CMK (cell line): Measurements from ENCODE around the gene NME9.

Experiments used
- DNase-seq: peaks from one replicate; pipeline ENCODE4 v3.0.0-alpha.2; 2010; ENCODE audit warnings: low read depth

The NME9 gene

DNA sequence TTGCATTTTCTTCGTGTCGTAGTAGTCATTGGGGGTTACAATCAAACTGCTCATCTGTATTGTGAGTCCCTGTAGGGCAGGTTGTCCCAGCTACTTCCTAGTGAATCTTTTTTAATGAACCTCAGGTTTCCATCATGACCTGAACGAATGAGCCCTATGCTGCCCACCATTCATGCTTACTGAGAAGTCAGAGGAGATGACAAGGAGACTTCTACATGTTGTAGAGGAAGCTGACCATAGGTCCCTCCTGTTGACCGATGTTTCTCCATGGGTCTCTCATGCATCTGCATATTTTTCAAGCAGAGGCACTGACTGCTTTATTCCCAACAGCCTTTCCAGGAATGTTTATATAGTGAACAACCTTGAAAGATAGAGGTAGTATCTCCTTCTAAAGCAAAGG is 5.0 kb upstream of the NME9 start:
- no peak for DNase-seq

GRCh38 chr3:138332472-138333073 is 2.9 kb upstream of the NME9 start:
- no peak for DNase-seq

GRCh38 chr3:138331143-138331894 is 1.7 kb upstream of the NME9 start:
- no peak for DNase-seq

DNA sequence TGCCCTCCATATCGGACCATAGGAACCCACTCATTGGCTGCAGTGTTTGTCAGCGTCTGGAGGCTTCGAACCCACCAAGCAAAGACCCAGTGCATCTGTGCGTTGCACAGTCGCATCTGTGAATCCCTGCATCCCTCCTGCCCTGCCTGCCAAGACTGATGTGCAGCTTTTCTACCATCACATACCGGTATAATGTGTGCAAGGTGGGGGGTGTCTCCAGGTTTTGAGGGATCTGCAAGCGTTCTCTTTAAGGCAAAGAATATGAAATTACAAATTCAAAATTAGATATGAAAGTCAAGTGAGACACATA is 288 bp upstream of the NME9 start:
- DNase-seq = no peak

DNA sequence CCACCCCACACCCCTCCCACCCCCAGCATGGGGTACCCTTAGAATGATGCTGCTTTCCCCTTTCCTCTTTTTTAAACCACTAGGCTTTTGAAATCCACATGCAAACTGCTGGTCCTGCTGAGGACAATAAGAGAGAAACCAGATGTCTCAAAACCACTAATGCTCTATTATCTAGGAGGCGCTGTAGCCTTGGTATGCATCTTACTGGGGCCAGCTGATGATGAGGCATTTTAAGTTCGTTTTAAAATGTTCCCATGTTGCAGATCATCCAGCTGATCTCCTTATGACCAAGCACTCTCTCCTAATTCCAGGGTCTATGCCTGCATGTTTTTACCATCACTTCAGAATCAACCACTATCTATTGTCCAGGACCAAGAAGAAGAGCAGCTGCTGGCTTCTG is 1.3 kb downstream of the NME9 start:
- DNase-seq = no peak

DNA sequence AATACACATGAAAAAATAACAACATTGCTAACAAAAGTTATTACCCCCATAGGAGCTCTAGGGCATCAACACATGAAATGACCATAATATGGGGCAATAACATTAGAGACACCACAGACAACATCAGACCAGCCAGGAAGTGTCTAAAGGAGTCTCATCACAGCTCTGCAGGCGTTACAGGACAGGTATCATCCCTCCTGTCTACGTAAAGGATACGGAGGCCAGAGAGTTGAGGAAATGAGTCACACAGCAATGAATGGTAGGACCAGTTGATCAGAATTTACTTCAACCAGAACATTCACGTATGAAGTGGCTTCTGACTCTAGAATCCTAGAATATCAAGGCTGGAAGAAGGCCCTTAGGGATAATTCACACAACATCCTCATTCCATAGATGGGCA is 1.8 kb downstream of the NME9 start:
- DNase-seq = no peak

GRCh38 chr3:138326866-138327595 is 2.6 kb downstream of the NME9 start:
- DNase-seq = no peak

DNA sequence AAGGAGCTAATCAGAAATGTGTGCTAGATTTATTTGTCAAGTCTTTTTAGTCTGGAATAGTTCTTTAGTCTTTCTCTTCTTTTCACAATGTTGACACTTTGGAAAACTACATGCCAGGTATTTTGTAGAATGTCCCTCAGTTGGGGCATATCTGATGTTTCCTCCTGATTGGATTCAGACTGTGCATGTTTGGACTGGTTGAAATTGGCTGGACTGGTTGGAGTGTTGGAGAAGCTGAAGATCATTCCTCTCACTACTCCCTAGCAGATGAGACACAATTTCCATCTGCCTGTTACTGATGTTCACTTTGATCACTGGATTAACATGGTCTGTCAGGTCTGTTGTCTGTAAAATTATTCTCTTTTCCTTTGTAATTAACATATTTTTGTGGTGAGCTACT is 3.7 kb downstream of the NME9 start:
- DNase-seq = no peak

GRCh38 chr3:138323971-138324370 is 5.7 kb downstream of the NME9 start:
- DNase-seq = no peak

- no peak for DNase-seq
These were observed 12.0 kb downstream of the NME9 start for GRCh38 chr3:138317687-138318086.

- no peak for DNase-seq
These were observed 14.9 kb downstream of the NME9 start for GRCh38 chr3:138314751-138315150.

GRCh38 chr3:138310494-138310893 is 19.2 kb downstream of the NME9 start:
- DNase-seq = no peak

- no peak for DNase-seq
These were observed 20.9 kb downstream of the NME9 start for GRCh38 chr3:138308783-138309182.

DNA sequence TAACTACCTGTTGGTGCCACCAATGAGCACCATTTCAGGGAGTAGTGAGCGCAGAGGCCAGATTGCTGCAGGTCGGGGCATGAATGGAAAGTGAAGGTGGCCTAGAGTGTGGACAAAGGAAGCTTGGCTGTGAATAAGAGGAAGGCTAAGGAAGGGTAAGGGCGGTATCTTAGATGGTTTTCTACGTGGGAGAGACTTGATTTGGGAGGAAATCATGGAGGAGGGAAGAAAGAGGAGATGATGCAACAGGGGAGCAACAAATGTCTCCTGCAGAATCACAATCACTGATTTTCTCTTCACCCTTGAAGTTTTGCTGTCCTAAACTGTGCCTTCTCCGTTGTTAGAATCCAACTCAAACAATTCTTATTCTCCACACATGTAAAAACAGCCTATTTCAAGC is 21.8 kb downstream of the NME9 start:
- DNase-seq = no peak

- no peak for DNase-seq
These were observed 26.2 kb downstream of the NME9 start for GRCh38 chr3:138303474-138303873.

DNA sequence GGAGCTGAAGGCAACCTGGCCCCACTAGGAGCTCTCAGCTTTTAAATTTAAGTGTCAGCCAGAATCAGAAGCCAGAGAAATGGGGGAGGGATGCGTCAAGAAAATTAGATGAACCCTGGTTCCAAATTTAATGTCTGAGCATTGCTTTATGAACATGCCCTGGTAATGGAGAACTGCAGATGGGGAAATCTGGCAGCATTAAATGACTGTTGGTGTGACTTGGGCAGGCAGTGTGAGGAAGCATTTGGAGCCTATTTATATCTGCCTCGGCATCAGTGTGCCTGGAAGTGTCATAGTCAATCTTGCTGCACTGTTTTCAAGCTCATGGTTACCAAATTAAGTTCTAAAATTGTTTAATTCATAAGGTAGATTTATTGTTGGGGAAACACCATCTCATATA is 29.0 kb downstream of the NME9 start:
- DNase-seq = no peak

- DNase-seq = no peak
These were observed 31.8 kb downstream of the NME9 start for GRCh38 chr3:138297876-138298275.

DNA sequence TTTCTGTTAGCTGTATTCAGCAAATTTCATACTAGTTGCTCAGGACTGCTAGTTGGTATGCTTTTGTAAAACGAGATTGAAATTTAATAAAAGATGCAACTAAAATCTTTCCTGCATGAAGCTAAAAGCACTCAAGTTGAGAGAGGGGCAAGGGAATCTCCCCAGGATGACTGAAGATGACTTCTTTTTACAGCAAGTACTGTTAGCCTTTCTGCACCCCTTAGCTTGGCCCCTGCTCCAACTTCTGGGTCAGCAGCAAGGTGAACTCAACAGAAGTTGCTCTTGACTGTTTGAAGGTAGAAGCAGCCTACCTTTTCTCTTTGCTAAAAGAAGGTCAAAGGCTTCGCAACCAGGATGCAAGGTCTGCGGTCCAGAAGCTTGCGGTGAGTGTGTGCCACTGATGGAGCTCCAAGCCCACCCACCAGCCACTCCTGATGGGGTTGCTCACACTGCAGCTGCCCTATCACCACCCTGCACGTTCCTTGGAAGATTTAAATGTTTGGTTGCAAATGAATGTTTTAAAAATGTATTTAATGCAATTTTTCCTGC is 32.5 kb downstream of the NME9 start:
- DNase-seq = no peak

DNA sequence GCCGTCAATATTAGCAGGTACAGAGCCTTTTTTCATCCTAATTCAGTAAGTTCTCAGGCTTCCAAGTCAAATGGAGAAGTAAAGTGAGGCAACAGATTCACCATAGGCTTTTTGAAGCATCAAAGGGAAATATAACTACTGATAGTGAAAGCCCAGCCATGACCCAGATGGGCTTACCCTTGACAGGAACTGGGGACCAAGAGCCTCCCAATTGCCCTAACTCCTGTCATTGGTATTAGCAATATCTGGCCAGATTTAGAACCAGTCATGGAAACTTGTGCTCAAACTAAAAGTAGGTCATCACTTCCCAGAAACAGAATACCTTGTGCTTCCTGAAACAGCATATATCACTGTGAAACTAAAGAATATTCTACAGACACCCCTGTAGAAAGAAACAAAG is 33.0 kb downstream of the NME9 start:
- DNase-seq = no peak

DNA sequence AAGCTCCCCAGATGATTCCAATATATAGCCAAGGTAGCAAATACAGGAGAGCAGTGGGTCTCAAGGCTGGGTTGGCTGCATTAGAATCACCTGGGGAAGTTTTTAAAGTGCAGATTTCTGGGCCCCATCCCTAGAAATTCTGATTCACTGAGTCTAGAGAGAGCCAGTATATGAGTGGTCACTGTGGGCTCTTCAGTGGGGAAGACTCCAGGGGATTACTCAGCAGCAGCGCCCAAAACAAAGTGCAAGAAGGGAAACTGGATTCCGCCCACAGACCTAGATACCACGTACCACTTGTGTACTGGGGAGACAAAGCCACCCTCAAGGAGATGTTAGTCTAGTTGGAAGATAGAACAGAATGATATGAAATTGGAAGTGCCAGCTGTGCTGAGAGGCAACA is 40.0 kb downstream of the NME9 start:
- no peak for DNase-seq

DNA sequence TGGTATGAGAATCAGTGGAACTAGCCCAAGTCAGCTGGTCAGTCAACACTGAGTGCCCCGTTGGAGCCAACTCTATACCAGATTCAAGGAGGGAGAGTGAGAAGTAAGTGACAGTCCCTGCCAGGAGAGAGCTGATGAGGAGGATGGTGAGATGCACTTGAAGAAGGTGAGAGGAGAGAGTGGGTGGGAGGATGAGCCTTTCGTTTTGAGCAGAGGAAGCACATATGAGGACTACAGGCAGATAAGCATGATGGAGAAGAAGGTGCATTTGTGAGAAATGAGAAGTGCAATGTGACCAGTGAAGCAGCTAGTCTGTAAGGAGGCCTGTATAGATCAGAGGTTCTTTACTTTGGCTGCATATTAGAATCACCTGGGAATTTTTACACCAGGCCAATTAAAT is 40.4 kb downstream of the NME9 start:
- DNase-seq = no peak

GRCh38 chr3:138284957-138285477 is 44.6 kb downstream of the NME9 start:
- no peak for DNase-seq

- DNase-seq = no peak
These were observed 45.6 kb downstream of the NME9 start for GRCh38 chr3:138284079-138284478.
